ENCODE results near the gene PAIP2B. TPM values are rescaled to one million over a fixed set of nuclear protein-coding genes. Genes with fewer than 3 reads are reported as not detected.
A peak's percentile ranks its signal among the peaks of the same experiment; 100 is the strongest.
"Not testable (repeated sequence)": the region's sequence is repeated elsewhere in the genome, so short reads cannot be mapped to it uniquely, and the experiment has no call there.

The PAIP2B gene
- total and polyA plus RNA-seq, 5 donors, result 14.2 to 34.5 (median 28.0) TPM

GRCh38 chr2:71186973-71187372 is 39.9 kb downstream of the PAIP2B start:
- Histone ChIP-seq H3K27me3 (ENCODE audit: control insufficient read depth, insufficient read depth) (no peaks in the 10 kb centered on the region), H3K4me3 (ENCODE audit: low read length) (no peak overlapping the region), H3K4me1 (ENCODE audit: control insufficient read depth, insufficient read depth, low read length) (peaks cover 1% of the 10 kb centered on the region), H3K9me3 (ENCODE audit: control insufficient read depth, low read length) (no peaks in the 10 kb centered on the region), H3K27ac (ENCODE audit: low read length) (no peak overlapping the region)
- intact Hi-C loops (cut with DNase I), result no loop called here
- ATAC-seq (no peak), DNase-seq (no peak)
- WGBS, result 59% methylated on average over 1 of the region's 1 CpG

- H3K4me1 ChIP-seq (ENCODE audit: control insufficient read depth, insufficient read depth, low read length); H3K27ac ChIP-seq (ENCODE audit: low read length); H3K4me3 ChIP-seq (ENCODE audit: low read length); H3K27me3 ChIP-seq (ENCODE audit: control insufficient read depth, insufficient read depth); ATAC-seq; intact Hi-C loops (cut with DNase I); H3K9me3 ChIP-seq (ENCODE audit: control insufficient read depth, low read length); DNase-seq: not testable (repeated sequence)
- 29% methylated on average over 2 of the region's 5 CpGs for WGBS
These were observed 43.4 kb downstream of the PAIP2B start for GRCh38 chr2:71183306-71184115.

DNA sequence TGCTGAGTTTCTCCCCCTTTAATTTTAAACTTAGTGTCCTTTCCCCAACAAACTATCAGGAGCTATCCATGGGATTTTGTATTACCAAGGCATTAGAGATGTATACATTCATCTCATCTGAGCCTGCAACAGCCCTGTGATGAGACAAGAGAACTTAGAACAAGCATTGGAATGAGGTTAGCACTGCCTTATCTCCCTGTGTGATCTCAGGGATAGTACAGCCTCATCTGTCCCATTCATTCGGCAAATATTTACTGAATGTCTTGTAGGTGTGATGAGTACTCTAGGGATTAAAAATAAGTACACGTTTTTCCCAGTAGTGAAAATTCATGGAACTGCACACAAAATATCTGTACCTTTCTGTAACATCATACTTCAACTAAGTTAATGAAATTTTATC is 45.6 kb downstream of the PAIP2B start:
- Histone ChIP-seq H3K27ac (ENCODE audit: low read length) (no peak overlapping the region), H3K9me3 (ENCODE audit: control insufficient read depth, low read length) (no peaks in the 10 kb centered on the region), H3K4me1 (ENCODE audit: control insufficient read depth, insufficient read depth, low read length) (peaks cover 3% of the 10 kb centered on the region), H3K27me3 (ENCODE audit: control insufficient read depth, insufficient read depth) (no peaks in the 10 kb centered on the region), H3K4me3 (ENCODE audit: low read length) (no peak overlapping the region)
- intact Hi-C loops (cut with DNase I), result no loop called here
- 76% methylated on average over 2 of the region's 2 CpGs for WGBS
- no peak for DNase-seq
- no peak for ATAC-seq

DNA sequence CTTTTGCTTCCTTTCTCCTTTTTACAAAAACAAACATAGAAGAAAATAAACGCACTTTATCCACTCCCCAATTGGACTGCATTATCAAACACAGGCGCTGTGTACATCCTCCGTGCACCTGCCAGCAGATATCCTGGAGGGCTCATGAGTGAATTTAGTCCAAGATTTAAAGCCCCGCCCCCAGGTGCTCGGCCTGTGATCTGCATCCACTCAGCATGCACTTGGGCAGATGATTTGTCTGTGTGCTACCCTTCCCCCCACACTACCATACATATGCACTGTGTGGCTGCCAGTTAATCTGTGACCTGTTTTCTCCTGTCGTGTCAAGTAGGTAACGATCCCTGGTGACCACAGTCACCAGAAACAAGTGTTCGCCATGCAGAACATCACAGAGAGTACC is 48.1 kb downstream of the PAIP2B start:
- ATAC-seq; H3K4me3 ChIP-seq (ENCODE audit: low read length); H3K27ac ChIP-seq (ENCODE audit: low read length); H3K27me3 ChIP-seq (ENCODE audit: control insufficient read depth, insufficient read depth); H3K9me3 ChIP-seq (ENCODE audit: control insufficient read depth, low read length); H3K4me1 ChIP-seq (ENCODE audit: control insufficient read depth, insufficient read depth, low read length); intact Hi-C loops (cut with DNase I); DNase-seq: not testable (repeated sequence)
- WGBS, result 72% methylated on average over 8 of the region's 8 CpGs

DNA sequence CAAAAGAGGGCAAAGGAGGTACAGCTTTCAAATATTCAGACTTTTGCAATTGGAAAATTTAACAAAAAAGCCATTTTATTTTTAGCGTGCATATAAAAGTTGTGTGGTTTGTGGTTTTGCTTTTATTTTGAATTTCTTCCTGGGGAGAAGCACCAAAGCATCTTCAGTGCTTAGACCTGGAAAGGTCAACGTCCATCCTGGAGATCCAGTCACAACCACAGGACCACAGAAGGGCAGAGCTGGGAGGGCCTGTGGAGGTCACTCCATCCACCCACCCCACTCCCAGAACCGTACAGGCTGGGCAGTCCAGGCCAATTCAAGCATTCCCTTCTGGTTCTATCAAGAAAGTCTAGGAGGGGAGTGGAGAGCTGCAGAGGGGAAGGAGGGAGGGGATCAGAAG is 52.7 kb downstream of the PAIP2B start:
- ATAC-seq, result no peak
- intact Hi-C loops (cut with DNase I), result no loop called here
- Histone ChIP-seq H3K27ac (ENCODE audit: low read length) (no peak overlapping the region), H3K27me3 (ENCODE audit: control insufficient read depth, insufficient read depth) (no peaks in the 10 kb centered on the region), H3K9me3 (ENCODE audit: control insufficient read depth, low read length) (no peaks in the 10 kb centered on the region), H3K4me3 (ENCODE audit: low read length) (no peak overlapping the region), H3K4me1 (ENCODE audit: control insufficient read depth, insufficient read depth, low read length) (peaks cover 3% of the 10 kb centered on the region)
- no peak for DNase-seq
- WGBS, result 71% methylated on average over 3 of the region's 3 CpGs

GRCh38 chr2:71173096-71173495 is 53.8 kb downstream of the PAIP2B start:
- H3K4me1 ChIP-seq (ENCODE audit: control insufficient read depth, insufficient read depth, low read length), result peaks cover 3% of the 10 kb centered on the region
- 60% methylated on average over 1 of the region's 1 CpG for WGBS
- no peaks in the 10 kb centered on the region for H3K27me3 ChIP-seq (ENCODE audit: control insufficient read depth, insufficient read depth)
- ATAC-seq (no peak), DNase-seq (no peak)
- H3K27ac ChIP-seq (ENCODE audit: low read length), result no peak overlapping the region
- intact Hi-C loops (cut with DNase I), result no loop called here
- H3K4me3 ChIP-seq (ENCODE audit: low read length), result no peak overlapping the region
- H3K9me3 ChIP-seq (ENCODE audit: control insufficient read depth, low read length), result no peaks in the 10 kb centered on the region

DNA sequence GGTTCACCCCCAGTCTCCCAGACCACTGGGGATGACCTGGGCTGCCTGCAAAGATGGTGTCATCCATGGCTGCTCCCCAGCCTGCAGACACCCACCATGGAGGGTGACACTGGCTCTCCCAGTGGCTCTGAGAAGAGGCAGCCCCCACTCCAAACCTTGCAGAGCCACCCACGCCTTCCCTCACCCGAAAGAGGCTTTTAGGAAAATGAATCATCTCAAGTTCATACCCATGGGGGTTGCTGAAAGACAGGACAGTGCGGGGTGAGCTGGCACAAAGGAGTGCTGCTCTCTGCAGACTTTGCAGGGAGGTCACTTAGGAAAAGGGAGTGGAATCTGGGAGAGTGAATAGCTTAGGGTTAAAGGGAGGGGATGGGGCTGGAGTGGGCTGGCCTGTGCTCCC is 60.1 kb downstream of the PAIP2B start:
- 69% methylated on average over 3 of the region's 3 CpGs for WGBS
- Histone ChIP-seq H3K9me3 (ENCODE audit: control insufficient read depth, low read length) (no peaks in the 10 kb centered on the region), H3K4me1 (ENCODE audit: control insufficient read depth, insufficient read depth, low read length) (no peaks in the 10 kb centered on the region), H3K27me3 (ENCODE audit: control insufficient read depth, insufficient read depth) (no peaks in the 10 kb centered on the region), H3K27ac (ENCODE audit: low read length) (no peak overlapping the region), H3K4me3 (ENCODE audit: low read length) (no peak overlapping the region)
- DNase-seq, result no peak
- intact Hi-C loops (cut with DNase I), result no loop called here
- ATAC-seq, result no peak

- intact Hi-C loops (cut with DNase I), result no loop called here
- Histone ChIP-seq H3K27ac (ENCODE audit: low read length) (no peak overlapping the region), H3K9me3 (ENCODE audit: control insufficient read depth, low read length) (no peaks in the 10 kb centered on the region), H3K4me1 (ENCODE audit: control insufficient read depth, insufficient read depth, low read length) (no peaks in the 10 kb centered on the region), H3K4me3 (ENCODE audit: low read length) (no peak overlapping the region), H3K27me3 (ENCODE audit: control insufficient read depth, insufficient read depth) (no peaks in the 10 kb centered on the region)
- WGBS, result 6% methylated on average over 16 of the region's 16 CpGs
- DNase-seq (peak; percentile 51 to 78 (median 73)), ATAC-seq (peak; percentile 72 to 81)
These were observed 69.6 kb downstream of the PAIP2B start for GRCh38 chr2:71157124-71157793.

GRCh38 chr2:71156573-71156972 is 70.3 kb downstream of the PAIP2B start:
- no peak overlapping the region for H3K4me3 ChIP-seq (ENCODE audit: low read length)
- peak; percentile 19 to 29 for ATAC-seq
- H3K9me3 ChIP-seq (ENCODE audit: control insufficient read depth, low read length), result no peaks in the 10 kb centered on the region
- 42% methylated on average over 6 of the region's 6 CpGs for WGBS
- H3K4me1 ChIP-seq (ENCODE audit: control insufficient read depth, insufficient read depth, low read length), result no peaks in the 10 kb centered on the region
- no peaks in the 10 kb centered on the region for H3K27me3 ChIP-seq (ENCODE audit: control insufficient read depth, insufficient read depth)
- no peak for DNase-seq
- intact Hi-C loops (cut with DNase I), result no loop called here
- no peak overlapping the region for H3K27ac ChIP-seq (ENCODE audit: low read length)

- WGBS, result 90% methylated on average over 4 of the region's 4 CpGs
- no peaks in the 10 kb centered on the region for H3K9me3 ChIP-seq (ENCODE audit: control insufficient read depth, low read length)
- ATAC-seq, result no peak
- H3K27ac ChIP-seq (ENCODE audit: low read length), result no peak overlapping the region
- H3K27me3 ChIP-seq (ENCODE audit: control insufficient read depth, insufficient read depth), result no peaks in the 10 kb centered on the region
- intact Hi-C loops (cut with DNase I), result no loop called here
- DNase-seq, result no peak
- H3K4me1 ChIP-seq (ENCODE audit: control insufficient read depth, insufficient read depth, low read length), result no peaks in the 10 kb centered on the region
- H3K4me3 ChIP-seq (ENCODE audit: low read length), result no peak overlapping the region
These were observed 71.1 kb downstream of the PAIP2B start for GRCh38 chr2:71155846-71156245.

- WGBS, result 67% methylated on average over 6 of the region's 6 CpGs
- no peak overlapping the region for H3K27ac ChIP-seq (ENCODE audit: low read length)
- ATAC-seq (no peak), DNase-seq (no peak)
- no peaks in the 10 kb centered on the region for H3K9me3 ChIP-seq (ENCODE audit: control insufficient read depth, low read length)
- no peaks in the 10 kb centered on the region for H3K4me1 ChIP-seq (ENCODE audit: control insufficient read depth, insufficient read depth, low read length)
- no peaks in the 10 kb centered on the region for H3K27me3 ChIP-seq (ENCODE audit: control insufficient read depth, insufficient read depth)
- intact Hi-C loops (cut with DNase I), result no loop called here
- no peak overlapping the region for H3K4me3 ChIP-seq (ENCODE audit: low read length)
These were observed 72.1 kb downstream of the PAIP2B start for GRCh38 chr2:71154798-71155197.
